Thoracic aorta (tissue), 2 donors: Measurements from ENCODE around the gene MEGF11. TPM values are rescaled to one million over a fixed set of nuclear protein-coding genes. Genes with fewer than 3 reads are reported as not detected.

Experiments
- ATAC-seq: fragments of 150-250 bp; one replicate; pipeline ENCODE4 v1.8.0; 2017; ENCODE audit warnings: low read depth; ENCODE audit not compliant: insufficient number of reproducible peaks, low FRiP score
- DNase-seq: peaks from one replicate; pipeline ENCODE4 v3.0.0-alpha.2; 2020; ENCODE audit warnings: low spot score
- H3K27ac ChIP-seq, 2 donors: fragments of 200-600 bp; sonication (generic); 1 replicate in 1 of 2; 2 replicates in 1 of 2; pipeline ENCODE4 v1.5.1; 2016; ENCODE audit warnings: mild to moderate bottlenecking in 2 of 2, moderate library complexity in 2 of 2
- H3K27me3 ChIP-seq: fragments of 200-600 bp; sonication (generic); replicated peaks from 2 replicates; pipeline ENCODE4 v1.6.0; 2016; ENCODE audit warnings: mild to moderate bottlenecking; ENCODE audit not compliant: insufficient read depth
- H3K36me3 ChIP-seq: fragments of 200-600 bp; sonication (generic); one replicate; pipeline ENCODE4 v1.5.1; 2016
- H3K4me1 ChIP-seq, 2 donors: fragments of 200-600 bp; sonication (generic); 1 replicate in 1 of 2; 2 replicates in 1 of 2; pipeline versions ENCODE4 v1.5.1 to v1.6.0; 2016; ENCODE audit warnings: low read depth in 2 of 2, mild to moderate bottlenecking in 1 of 2; ENCODE audit not compliant: control insufficient read depth in 1 of 2
- H3K4me3 ChIP-seq: fragments of 200-600 bp; sonication (generic); 2 replicates; pipeline ENCODE4 v1.5.1; 2016; ENCODE audit warnings: mild to moderate bottlenecking
- H3K9me3 ChIP-seq: fragments of 200-600 bp; sonication (generic); 2 replicates; pipeline ENCODE4 v1.5.1; 2016
- CTCF ChIP-seq: fragments of 200-600 bp; sonication (generic); IDR thresholded peaks from one replicate; pipeline ENCODE4 v1.5.1; 2019; ENCODE audit warnings: antibody characterized with exemption
- total RNA-seq, 2 donors: library from RNA; depleted of rRNA; stranded (reverse); fragments of >200 nt; gene quantifications; one replicate each; pipeline versions ENCODE4 v1.1.0 to v1.2.3, GENCODE V29; 2016

MEGF11 gene
- total RNA-seq, 2 donors from 2014 or later: not detected

GRCh38 chr15:65962187-65962586 lies 291.4 kb downstream of the MEGF11 start:
- Histone ChIP-seq H3K27ac (no peak overlapping the region), H3K9me3 (no peaks in the 10 kb centered on the region), H3K36me3 (no peaks in the 10 kb centered on the region), H3K4me3 (no peak overlapping the region), H3K27me3 (no peaks in the 10 kb centered on the region), H3K4me1 (no peaks in the 10 kb centered on the region)
- ATAC-seq (no peak), DNase-seq (no peak)
- no peak for TF ChIP-seq CTCF

- no peak for ATAC-seq
- H3K27me3 ChIP-seq: no peaks in the 10 kb centered on the region
- H3K4me1 ChIP-seq: no peaks in the 10 kb centered on the region
- no peak overlapping the region for H3K4me3 ChIP-seq
- TF ChIP-seq CTCF: no peak
- no peaks in the 10 kb centered on the region for H3K9me3 ChIP-seq
- no peaks in the 10 kb centered on the region for H3K36me3 ChIP-seq
- H3K27ac ChIP-seq: no peak overlapping the region
- DNase-seq: no peak
Measured at GRCh38 chr15:65960586-65960985, 293.0 kb downstream of the MEGF11 start.

- no peak overlapping the region for H3K4me3 ChIP-seq
- no peaks in the 10 kb centered on the region for H3K9me3 ChIP-seq
- ATAC-seq: no peak
- no peaks in the 10 kb centered on the region for H3K4me1 ChIP-seq
- H3K27ac ChIP-seq: no peak overlapping the region
- H3K27me3 ChIP-seq: no peaks in the 10 kb centered on the region
- no peak for TF ChIP-seq CTCF
- no peaks in the 10 kb centered on the region for H3K36me3 ChIP-seq
- no peak for DNase-seq
Measured at GRCh38 chr15:65958835-65959234, 294.7 kb downstream of the MEGF11 start.

- H3K9me3 ChIP-seq: no peaks in the 10 kb centered on the region
- no peak overlapping the region for H3K27ac ChIP-seq
- ATAC-seq: no peak
- no peaks in the 10 kb centered on the region for H3K4me1 ChIP-seq
- no peak overlapping the region for H3K4me3 ChIP-seq
- H3K36me3 ChIP-seq: no peaks in the 10 kb centered on the region
- no peak for DNase-seq
- TF ChIP-seq CTCF: no peak
- no peaks in the 10 kb centered on the region for H3K27me3 ChIP-seq
Measured at GRCh38 chr15:65957451-65957850, 296.1 kb downstream of the MEGF11 start.

GRCh38 chr15:65956899-65957298 lies 296.7 kb downstream of the MEGF11 start:
- Histone ChIP-seq H3K27me3 (no peaks in the 10 kb centered on the region), H3K27ac (no peak overlapping the region), H3K9me3 (no peaks in the 10 kb centered on the region), H3K4me3 (no peak overlapping the region), H3K4me1 (no peaks in the 10 kb centered on the region), H3K36me3 (no peaks in the 10 kb centered on the region)
- DNase-seq: no peak
- no peak for ATAC-seq
- TF ChIP-seq CTCF: no peak
